HG03354 (cell line): ENCODE results near the gene MRTO4.
"Not testable (repeated sequence)": the region's sequence is repeated elsewhere in the genome, so short reads cannot be mapped to it uniquely, and the experiment has no call there.

Source experiments
- ATAC-seq: cut with Tn5 transposase; IDR thresholded peaks from one replicate; pipeline ENCODE4 v1.9.1; 2021; ENCODE audit warnings: mild to moderate bottlenecking; ENCODE audit not compliant: unreplicated experiment, poor library complexity, severe bottlenecking

MRTO4 gene

DNA sequence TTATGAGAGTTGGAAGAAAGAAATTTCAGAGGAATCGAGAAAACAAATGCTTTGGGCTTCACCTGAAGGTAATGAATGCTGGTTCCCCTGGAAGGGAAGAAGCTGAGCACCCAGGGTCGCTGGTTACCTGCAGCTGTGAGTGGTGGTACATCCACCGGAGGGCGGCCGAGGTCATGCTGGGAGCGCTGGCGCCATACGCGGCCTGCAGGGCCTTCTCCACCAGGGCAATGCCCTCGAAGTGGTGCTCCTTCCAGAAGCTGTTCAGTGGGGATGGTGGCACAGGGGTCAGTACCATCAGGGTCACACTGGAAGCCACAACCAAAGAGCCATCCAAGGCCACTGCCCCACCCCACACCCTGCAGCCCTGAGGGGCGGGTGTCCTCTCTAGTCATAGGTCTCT lies 16.8 kb downstream of the MRTO4 start:
- ATAC-seq = no peak

DNA sequence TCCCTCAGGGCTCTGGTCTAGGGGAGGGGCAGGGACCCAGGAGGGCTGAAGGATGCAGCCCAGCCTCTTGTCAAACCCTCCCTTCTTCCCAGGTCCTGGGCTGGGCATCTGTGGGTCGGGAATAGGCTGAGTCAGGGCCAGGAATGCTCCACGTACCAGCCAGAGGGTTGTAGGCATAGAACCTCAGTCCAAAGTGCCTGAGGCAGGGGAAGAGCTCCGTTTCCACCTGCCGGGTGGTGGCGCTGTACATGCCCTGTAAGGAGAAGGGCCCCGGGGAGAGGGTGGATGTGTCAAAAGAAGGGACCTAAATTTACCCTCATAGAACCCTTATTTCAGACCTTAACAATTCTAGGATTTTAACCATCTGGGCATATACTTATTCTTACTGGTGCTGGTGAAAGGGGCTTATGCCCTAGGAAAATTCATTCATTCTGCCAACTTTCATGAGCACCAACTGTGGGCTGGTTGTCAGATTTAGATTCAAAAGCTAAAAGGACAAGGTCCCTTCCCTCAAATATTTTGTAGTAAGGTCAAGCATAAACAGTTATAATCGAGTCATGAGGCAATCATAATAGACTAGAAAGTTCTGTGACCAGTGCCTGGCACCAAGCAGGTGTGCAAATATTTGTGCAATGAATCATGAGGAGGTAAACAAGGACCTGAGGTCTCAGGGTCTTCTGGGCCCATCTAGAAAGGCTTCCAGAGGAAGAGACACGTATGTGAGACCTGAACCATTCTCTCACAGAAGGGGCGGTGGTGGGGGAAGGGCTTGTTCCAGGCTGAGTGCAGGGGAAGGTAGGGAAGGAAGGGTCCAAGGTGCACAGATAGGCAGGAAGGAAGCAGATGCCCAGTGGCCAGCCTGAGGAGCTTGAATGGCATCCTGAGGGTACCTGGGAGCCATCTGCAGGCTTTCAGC lies 18.1 kb downstream of the MRTO4 start:
- ATAC-seq = not testable (repeated sequence)

DNA sequence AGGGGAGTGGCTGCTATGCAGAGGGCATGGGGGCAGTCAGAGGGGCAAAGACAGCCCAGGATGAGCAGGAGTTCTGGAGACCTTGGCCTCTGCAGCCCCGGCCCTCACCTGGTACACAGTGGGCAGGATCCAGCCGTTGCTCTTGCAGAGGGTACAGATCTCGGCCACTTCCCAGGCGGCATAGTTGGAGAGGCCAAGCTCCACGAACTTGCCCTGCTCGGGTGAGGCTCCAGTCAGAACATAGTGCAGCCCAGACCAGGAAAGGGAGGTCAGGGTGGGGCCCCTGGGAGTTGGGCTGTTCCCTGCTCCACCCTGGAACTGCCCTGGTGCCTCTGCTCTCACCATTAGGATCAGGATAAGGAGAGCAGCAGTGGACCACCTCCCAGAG lies 18.7 kb downstream of the MRTO4 start:
- not testable (repeated sequence) for ATAC-seq

DNA sequence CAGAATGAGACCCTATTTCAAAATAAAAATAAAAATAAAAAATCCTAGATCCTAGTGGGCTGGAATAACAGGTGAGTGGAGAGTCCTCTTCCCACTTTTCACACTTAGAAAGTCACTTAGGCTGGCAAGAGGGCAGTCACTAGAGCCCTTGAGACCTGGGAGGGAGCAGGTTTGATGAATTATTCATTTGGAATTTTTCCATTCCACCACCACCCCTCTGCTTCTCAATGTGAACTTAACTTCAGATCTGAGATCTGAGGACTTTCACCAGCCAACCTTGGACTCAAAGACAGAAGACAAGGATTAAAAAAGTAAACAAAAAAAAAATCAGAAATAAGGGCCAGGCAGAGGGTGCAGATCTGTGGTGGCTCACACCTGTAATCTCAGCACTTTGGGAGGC lies 20.5 kb downstream of the MRTO4 start:
- ATAC-seq = no peak

DNA sequence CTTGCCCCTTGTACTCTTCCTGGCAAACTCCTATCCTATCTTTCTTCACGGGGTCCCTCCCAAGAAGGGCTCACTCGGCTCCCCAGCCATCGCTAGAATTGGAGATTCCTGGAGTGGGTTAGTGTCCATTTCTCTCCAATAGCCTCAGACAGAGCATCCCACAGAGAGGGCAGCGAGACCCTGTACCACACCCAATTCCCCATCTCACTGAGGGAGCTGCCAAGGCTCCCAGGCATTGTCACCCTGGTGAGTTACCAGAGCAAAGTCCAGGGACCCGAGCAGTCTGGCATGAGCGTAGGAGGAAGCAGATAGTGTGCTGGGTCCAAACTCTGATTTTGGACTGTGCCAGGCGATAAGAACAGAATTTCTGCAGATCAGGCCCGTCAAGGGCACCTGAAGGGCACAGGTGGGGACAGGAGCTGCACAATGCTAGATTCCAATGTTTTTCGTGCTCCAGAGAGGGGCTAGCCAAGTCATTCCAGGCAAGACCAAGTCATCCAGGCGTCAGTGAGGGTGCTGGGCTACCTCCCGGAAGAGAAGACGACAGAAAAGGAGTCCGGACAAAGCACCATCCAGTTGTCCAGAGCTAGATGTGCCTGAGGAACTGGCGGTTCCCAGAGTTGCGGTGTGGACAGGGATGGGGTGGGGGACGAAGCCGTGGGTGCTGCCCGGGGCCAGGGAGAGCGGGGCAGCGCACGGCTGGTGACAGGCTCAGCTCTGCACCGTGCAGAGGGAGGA lies 21.7 kb downstream of the MRTO4 start:
- ATAC-seq = no peak

DNA sequence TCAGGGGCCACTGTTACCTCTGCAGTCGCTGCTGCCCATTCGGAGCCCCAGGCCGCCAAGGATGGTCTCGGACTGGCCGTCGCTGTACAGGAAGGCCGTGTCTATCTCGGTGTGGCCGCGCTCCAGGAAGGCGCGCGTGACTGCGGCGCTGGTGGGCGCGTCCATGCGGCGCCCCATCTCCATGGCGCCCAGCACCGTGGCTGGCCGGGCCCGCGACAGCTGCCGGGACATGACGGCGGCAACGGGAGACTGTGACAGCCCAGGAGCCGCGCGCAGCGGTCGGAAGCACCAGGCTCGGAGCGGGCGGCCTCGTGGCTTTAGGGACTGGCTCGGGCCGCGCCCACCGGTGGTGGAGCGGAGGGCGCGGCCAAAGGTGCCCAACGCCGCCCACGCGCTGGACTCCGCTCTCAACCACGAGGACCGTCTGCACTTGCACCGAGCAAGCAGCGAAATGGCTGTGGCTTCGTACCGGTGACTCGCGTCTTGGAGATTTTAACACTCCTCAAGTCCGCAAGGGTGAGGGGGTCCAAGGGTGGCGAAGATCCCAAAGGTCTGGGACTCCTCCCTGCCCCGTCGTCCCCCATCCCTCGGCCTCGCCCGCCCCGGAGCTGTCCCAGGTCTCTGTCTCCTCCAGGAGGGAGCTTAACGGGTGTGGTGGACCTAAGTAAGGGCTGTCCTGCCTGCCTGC lies 22.4 kb downstream of the MRTO4 start:
- ATAC-seq = not testable (repeated sequence)

DNA sequence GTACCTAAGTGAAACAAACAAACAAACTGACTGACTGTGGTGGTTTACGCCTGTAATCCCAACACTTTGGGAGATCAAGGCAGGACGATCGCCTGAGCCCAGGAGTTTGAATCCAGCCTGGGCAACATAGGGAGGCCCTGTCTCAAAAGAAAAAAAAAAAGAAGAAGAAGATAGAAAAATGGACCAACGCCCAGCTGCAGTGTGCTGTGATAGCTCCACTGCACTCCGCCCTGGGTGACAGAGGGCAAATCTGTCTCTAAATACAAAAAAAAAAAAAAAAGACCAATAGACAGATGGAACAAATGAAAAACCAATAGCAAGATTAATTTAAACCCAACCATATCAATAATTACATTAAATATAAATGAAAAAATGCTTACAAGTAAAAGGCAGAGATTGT lies 23.0 kb downstream of the MRTO4 start:
- ATAC-seq = no peak

DNA sequence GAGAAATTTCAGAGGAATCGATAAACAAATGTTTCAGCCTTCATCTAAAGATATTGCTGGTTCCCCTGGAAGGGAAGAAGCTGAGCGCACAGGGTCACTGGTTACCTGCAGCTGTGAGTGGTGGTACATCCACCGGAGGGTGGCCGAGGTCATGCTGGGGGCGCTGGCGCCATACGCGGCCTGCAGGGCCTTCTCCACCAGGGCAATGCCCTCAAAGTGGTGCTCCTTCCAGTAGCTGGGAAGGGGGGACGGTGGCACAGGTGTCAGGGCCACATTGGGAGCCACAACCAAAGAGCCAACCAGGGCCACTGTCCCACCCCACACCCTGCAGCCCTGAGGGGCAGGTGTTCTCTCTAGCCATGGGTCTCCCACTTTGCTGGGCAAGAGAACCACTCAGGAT lies 32.3 kb downstream of the MRTO4 start:
- ATAC-seq = no peak

DNA sequence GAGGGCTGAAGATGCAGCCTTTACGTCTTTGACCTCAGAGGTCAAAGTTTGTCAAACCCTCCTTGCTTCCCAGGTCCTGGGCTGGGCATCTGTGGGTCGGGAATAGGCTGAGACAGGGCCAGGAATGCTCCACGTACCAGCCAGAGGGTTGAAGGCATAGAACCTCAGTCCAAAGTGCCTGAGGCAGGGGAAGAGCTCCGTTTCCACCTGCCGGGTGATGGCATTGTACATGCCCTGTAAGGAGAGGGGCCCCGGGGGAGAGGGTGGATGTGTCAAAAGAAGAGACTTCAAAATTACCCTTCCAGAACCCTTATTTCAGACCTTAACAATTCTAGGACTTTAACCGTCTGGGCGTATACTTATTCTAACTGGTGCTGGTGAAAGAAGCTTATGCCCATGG lies 33.3 kb downstream of the MRTO4 start:
- ATAC-seq = no peak

DNA sequence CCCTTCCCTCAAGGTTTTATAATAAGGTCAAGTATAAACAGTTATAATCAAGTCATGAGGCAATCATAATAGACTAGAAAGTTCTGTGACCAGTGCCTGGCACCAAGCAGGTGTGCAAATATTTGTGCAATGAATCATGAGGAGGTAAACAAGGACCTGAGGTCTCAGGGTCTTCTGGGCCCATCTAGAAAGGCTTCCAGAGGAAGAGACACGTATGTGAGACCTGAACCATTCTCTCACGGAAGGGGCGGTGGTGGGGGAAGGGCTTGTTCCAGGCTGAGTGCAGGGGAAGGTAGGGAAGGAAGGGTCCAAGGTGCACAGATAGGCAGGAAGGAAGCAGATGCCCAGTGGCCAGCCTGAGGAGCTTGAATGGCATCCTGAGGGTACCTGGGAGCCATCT lies 33.8 kb downstream of the MRTO4 start:
- not testable (repeated sequence) for ATAC-seq

DNA sequence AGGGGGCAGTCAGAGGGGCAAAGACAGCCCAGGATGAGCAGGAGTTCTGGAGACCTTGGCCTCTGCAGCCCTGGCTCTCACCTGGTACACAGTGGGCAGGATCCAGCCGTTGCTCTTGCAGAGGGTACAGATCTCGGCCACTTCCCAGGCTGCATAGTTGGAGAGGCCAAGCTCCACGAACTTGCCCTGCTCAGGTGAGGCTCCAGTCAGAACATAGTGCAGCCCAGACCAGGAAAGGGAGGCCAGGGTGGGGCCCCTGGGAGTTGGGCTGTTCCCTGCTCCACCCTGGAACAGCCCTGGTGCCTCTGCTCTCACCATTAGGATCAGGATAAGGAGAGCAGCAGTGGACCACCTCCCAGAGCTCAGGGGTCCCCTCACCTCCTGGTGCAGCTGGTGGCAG lies 34.2 kb downstream of the MRTO4 start:
- ATAC-seq = not testable (repeated sequence)

DNA sequence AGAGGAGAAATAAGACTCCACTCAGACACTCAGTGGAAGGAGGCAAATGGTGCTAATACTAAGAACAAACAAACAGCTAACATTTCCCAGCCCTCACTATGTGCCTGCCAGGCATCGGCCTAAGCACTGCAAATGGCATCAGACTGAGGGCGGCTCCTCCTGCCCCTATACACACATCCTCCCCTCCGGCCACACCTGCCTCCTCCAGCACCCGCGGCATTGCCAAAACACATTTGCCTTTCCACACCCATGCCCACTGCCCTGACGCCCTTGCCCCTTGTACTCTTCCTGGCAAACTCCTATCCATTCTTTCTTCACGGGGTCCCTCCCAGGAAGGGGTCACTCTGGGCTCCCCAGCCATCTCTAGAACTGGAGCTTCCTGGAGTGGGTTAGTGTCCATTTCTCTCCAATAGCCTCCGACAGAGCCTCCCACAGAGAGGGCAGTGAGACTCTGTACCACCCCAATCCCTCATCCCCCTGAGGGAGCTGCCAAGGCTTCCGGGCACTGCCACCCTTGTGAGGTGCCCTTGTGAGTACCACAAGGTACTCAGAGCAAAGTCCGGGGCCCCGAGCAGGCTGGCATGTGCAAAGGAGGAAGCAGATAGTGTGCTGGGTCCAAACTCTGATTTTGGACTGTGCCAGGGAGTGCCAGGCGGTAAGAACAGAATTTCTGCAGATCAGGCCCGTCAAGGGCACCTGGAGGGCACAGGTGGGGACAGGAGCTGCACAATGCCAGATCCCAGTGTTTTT lies 36.0 kb downstream of the MRTO4 start:
- ATAC-seq = no peak

DNA sequence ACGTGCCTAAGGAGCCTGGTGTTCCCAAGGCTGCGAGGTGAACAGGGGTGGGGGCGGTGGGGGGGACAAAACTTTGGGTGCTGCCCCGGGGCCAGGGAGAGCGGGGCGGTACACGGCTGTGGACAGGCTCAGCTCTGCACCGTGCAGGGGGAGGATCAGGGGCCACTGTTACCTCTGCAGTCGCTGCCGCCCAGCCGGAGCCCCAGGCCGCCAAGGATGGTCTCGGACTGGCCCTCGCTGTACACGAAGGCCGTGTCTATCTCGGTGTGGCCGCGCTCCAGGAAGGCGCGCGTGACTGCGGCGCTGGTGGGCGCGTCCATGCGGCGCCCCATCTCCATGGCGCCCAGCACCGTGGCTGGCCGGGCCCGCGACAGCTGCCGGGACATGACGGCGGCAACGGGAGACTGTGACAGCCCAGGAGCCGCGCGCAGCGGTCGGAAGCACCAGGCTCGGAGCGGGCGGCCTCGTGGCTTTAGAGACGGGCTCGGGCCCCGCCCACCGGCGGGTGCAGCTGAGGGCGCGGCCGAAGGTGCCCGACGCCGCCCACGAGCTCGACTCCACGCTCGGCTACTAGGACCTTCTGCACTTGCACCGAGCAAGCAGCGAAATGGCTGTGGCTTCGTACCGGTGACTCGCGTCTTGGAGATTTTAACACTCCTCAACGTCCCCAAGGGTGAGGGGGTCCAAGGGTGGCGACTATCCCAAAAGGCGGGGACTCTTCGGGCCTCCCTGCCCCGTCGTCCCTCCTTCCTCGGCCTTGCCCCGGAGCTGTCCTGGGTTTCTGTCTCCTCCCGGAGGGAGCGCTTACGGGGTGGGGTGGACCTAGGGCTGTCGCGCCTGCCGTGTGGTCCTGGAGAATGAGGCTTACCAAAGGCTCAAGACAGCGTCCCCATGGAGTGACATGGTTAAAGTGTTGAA lies 37.0 kb downstream of the MRTO4 start, which contains the start of gene AKR7A3:
TSS of gene AKR7A3 (minus strand) at position 447 of the 918 bp plus-strand sequence. CDS start at position 386, 61 bp downstream.
- ATAC-seq = not testable (repeated sequence)

DNA sequence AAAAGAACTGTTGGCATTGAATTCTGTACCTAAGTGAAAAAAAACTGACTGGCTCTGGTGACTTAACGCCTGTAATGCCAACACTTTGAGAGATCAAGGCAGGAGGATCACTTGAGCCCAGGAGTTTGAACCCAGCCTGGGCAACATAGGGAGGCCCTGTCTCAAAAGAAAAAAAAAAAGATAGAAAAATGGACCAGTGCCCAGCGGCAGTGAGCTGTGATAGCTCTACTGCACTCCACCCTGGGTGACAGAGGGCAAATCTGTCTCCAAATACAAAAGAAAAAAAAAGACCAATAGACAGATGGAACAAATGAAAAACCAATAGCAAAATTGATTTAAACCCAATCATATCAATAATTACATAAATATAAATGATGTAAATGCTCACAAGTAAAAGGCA lies 37.6 kb downstream of the MRTO4 start:
- no peak for ATAC-seq

DNA sequence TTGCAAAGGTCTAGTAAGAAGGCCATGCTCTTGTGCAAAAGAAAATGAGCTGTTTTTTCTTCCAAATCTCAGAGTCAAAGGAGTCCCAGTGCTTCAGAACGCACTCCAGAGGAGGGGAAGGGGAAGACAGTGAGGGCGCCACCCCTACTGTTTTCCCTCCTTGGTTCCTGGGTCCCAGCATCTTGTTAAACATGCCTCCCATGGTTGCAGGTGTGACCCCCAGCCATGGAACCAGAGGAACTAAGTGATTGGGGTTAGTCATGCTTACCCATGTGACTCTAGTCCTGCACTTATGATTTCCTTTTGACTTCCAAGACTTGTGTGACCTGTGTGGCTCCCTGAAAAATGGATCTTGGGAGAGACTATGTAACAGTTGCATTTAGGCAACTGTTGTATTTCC lies 43.0 kb downstream of the MRTO4 start:
- ATAC-seq = no peak

DNA sequence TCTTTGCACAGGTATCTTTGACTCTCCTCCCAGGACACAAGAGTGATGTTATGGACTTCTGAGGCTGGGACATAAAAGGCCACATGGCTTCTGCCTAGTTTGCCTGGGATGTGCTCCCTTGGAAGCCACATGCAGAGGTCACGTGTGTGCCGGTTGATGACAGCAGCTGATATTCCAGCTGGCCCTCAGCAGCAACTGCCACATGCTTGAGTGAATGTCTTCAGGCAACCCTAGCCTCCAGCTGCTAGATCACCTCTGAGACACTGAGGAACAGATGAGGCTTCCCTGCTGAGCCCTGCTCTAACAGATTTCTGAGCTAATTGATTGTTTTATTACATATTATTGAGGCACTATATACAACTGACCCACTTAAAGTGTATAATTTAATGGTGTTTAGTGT lies 48.6 kb downstream of the MRTO4 start:
- ATAC-seq = no peak

DNA sequence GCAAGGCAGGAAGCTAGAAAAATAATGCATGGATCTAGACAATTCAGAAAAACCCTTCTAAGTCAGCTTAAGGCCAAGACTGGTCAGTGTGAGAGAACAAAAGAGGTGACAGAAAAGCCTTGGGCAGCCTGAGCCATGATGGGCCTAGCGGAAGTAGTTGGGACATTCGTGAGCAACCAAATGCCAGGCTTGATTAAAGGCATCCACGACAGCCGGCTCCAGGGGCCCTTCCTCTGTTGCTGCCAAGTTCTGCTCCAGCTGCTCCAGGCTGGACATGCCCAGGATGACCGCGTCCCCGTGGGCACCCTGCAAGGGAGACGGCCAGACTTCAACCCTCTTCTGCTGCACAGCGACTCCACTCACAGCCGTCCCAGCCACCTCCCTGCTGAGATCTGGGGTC lies 52.5 kb downstream of the MRTO4 start:
- ATAC-seq = not testable (repeated sequence)

DNA sequence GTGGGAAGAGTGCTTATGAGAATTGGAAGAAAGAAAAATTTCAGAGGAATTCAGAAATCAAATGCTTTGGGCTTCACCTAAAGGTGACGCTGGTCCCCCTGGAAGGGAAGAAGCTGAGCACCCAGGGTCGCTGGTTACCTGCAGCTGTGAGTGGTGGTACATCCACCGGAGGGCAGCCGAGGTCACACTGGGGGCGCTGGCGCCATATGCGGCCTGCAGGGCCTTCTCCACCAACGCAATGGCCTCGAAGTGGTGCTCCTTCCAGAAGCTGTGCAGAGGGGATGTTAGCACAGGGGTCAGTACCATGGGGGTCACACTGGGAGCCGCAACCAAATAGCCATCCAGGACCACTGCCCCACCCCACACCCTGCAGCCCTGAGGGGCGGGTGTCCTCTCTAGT lies 54.3 kb downstream of the MRTO4 start:
- no peak for ATAC-seq

DNA sequence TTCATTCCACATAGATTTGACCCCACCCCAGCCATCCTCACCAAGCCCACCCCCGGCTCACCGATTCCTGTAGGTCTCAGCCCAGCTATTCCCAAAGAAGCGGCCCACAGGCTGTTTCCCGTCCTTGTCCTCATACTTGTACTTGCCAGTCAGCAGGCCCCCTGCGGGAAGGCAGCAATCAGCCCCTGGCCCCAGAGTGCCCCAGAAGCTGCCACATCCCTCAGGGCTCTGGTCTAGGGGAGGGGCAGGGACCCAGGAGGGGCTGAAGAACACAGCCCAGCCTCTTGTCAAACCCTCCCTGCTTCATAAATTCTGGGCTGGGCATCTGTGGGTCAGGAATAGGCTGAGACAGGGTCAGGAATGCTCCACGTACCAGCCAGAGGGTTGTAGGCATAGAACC lies 55.3 kb downstream of the MRTO4 start:
- no peak for ATAC-seq
